Measurements from ENCODE around the gene PIGL.

The PIGL gene

GRCh38 chr17:16325964-16326363, 109.0 kb downstream of the PIGL start:
- H3K27ac ChIP-seq (replicated peaks), result no peak overlapping the region
- no peak overlapping the region for H3K4me3 ChIP-seq (replicated peaks; ENCODE audit: insufficient read depth, low read length)
- H3K27me3 ChIP-seq (ENCODE audit: insufficient read depth, poor library complexity, severe bottlenecking), result no peaks in the 10 kb centered on the region
- TF ChIP-seq GABPA (IDR thresholded peaks at IDR 0.05; ENCODE audit: low read depth), result no peak
- no peak for TF ChIP-seq REST (IDR thresholded peaks at IDR 0.05; ENCODE audit: insufficient replicate concordance, low read depth)
- TF ChIP-seq CTCF (IDR thresholded peaks at IDR 0.05; ENCODE audit: insufficient read depth, low read length), result no peak
- TF ChIP-seq SPI1 (IDR thresholded peaks at IDR 0.05; ENCODE audit: borderline replicate concordance, low read depth), result no peak
- no peak for TF ChIP-seq POLR2AphosphoS5 (IDR thresholded peaks at IDR 0.05; ENCODE audit: low read depth)
- no peak for DNase-seq (ENCODE audit: low read depth in 1 of 2, low spot score in 1 of 2)

GRCh38 chr17:16327018-16327417, 110.0 kb downstream of the PIGL start:
- no peak for DNase-seq (ENCODE audit: low read depth in 1 of 2, low spot score in 1 of 2)
- Histone ChIP-seq H3K27me3 (ENCODE audit: insufficient read depth, poor library complexity, severe bottlenecking) (no peaks in the 10 kb centered on the region), H3K27ac (replicated peaks) (no peak overlapping the region), H3K4me3 (replicated peaks; ENCODE audit: insufficient read depth, low read length) (no peak overlapping the region)
- TF ChIP-seq CTCF (IDR thresholded peaks at IDR 0.05; ENCODE audit: insufficient read depth, low read length), result no peak
- TF ChIP-seq GABPA (IDR thresholded peaks at IDR 0.05; ENCODE audit: low read depth), result no peak
- TF ChIP-seq POLR2AphosphoS5 (IDR thresholded peaks at IDR 0.05; ENCODE audit: low read depth), result no peak
- TF ChIP-seq REST (IDR thresholded peaks at IDR 0.05; ENCODE audit: insufficient replicate concordance, low read depth), result no peak
- no peak for TF ChIP-seq SPI1 (IDR thresholded peaks at IDR 0.05; ENCODE audit: borderline replicate concordance, low read depth)

- H3K27ac ChIP-seq (replicated peaks), result no peak overlapping the region
- DNase-seq (ENCODE audit: low read depth in 1 of 2, low spot score in 1 of 2), result no peak
- H3K4me3 ChIP-seq (replicated peaks; ENCODE audit: insufficient read depth, low read length), result no peak overlapping the region
- no peak for TF ChIP-seq GABPA (IDR thresholded peaks at IDR 0.05; ENCODE audit: low read depth)
- TF ChIP-seq POLR2AphosphoS5 (IDR thresholded peaks at IDR 0.05; ENCODE audit: low read depth), result no peak
- TF ChIP-seq CTCF (IDR thresholded peaks at IDR 0.05; ENCODE audit: insufficient read depth, low read length), result no peak
- H3K27me3 ChIP-seq (ENCODE audit: insufficient read depth, poor library complexity, severe bottlenecking), result no peaks in the 10 kb centered on the region
Observed at GRCh38 chr17:16328997-16329396, 112.0 kb downstream of the PIGL start.

GRCh38 chr17:16329519-16330271, 112.7 kb downstream of the PIGL start:
- H3K4me3 ChIP-seq (replicated peaks; ENCODE audit: insufficient read depth, low read length), result no peak overlapping the region
- H3K27me3 ChIP-seq (ENCODE audit: insufficient read depth, poor library complexity, severe bottlenecking), result no peaks in the 10 kb centered on the region
- DNase-seq (ENCODE audit: low read depth in 1 of 2, low spot score in 1 of 2), result no peak
- H3K27ac ChIP-seq (replicated peaks), result no peak overlapping the region
- TF ChIP-seq POLR2AphosphoS5 (IDR thresholded peaks at IDR 0.05; ENCODE audit: low read depth) (no peak), GABPA (IDR thresholded peaks at IDR 0.05; ENCODE audit: low read depth) (no peak), REST (IDR thresholded peaks at IDR 0.05; ENCODE audit: insufficient replicate concordance, low read depth) (no peak), CTCF (IDR thresholded peaks at IDR 0.05; ENCODE audit: insufficient read depth, low read length) (no peak), SPI1 (IDR thresholded peaks at IDR 0.05; ENCODE audit: borderline replicate concordance, low read depth) (no peak)

Measured in HL-60 (cell line).